Effector memory CD4-positive, alpha-beta T cell (primary cell): Measurements from ENCODE around the gene SPINK13.
"Not testable (repeated sequence)": the region's sequence is repeated elsewhere in the genome, so short reads cannot be mapped to it uniquely, and the experiment has no call there.

Experiments
- DNase-seq, 3 donors: peaks; one replicate each; pipeline ENCODE4 v3.0.0-alpha.2; 2020
- H3K27ac ChIP-seq: 2 replicates; pipeline ENCODE4 v1.7.0; 2013; ENCODE audit warnings: mild to moderate bottlenecking, low read length, moderate library complexity; ENCODE audit not compliant: insufficient read depth, poor library complexity, severe bottlenecking
- H3K27me3 ChIP-seq: replicated peaks from 2 replicates; pipeline ENCODE4 v1.7.0; 2013; ENCODE audit warnings: mild to moderate bottlenecking, low read length; ENCODE audit not compliant: insufficient read depth, control insufficient read depth, poor library complexity, severe bottlenecking
- H3K36me3 ChIP-seq: 2 replicates; pipeline ENCODE4 v1.7.0; 2013; ENCODE audit warnings: mild to moderate bottlenecking, low read length, moderate library complexity; ENCODE audit not compliant: control insufficient read depth, insufficient read depth
- H3K4me1 ChIP-seq: 2 replicates; pipeline ENCODE4 v1.7.0; 2013; ENCODE audit warnings: low read length, mild to moderate bottlenecking; ENCODE audit not compliant: control insufficient read depth, insufficient read depth, poor library complexity, severe bottlenecking
- H3K4me3 ChIP-seq: 2 replicates; pipeline ENCODE4 v1.7.0; 2013; ENCODE audit warnings: low read length, low read depth, mild to moderate bottlenecking; ENCODE audit not compliant: insufficient read depth, poor library complexity, severe bottlenecking
- H3K9me3 ChIP-seq: 2 replicates; pipeline ENCODE4 v1.7.0; 2013; ENCODE audit warnings: mild to moderate bottlenecking, low read length, moderate library complexity; ENCODE audit not compliant: control insufficient read depth

SPINK13 gene

GRCh38 chr5:148259288-148259687, 9.3 kb upstream of the SPINK13 start:
- H3K27me3 ChIP-seq: no peaks in the 10 kb centered on the region
- no peak overlapping the region for H3K27ac ChIP-seq
- DNase-seq: no peak
- H3K4me3 ChIP-seq: no peak overlapping the region
- H3K9me3 ChIP-seq: no peaks in the 10 kb centered on the region
- no peaks in the 10 kb centered on the region for H3K4me1 ChIP-seq
- no peaks in the 10 kb centered on the region for H3K36me3 ChIP-seq

DNA sequence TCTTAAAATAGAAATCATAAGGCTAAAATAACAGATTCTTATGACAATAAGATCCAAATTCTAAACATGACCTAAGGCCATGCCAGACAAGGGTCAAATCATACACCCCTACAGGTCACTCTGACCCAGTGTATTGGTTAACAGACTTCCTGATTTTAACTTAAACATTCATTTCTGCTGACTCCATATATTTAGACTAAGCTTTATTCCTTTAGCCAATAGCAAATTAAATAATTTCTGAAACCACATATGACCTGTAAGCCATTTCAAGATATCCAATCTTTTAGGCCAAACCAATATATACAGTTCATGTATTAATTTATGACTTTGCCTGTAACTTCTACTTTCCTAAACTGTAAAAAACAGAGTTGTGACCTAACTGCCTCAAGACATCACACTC, 7.4 kb upstream of the SPINK13 start:
- Histone ChIP-seq H3K27ac (no peak overlapping the region), H3K36me3 (no peaks in the 10 kb centered on the region), H3K9me3 (no peaks in the 10 kb centered on the region), H3K4me1 (no peaks in the 10 kb centered on the region), H3K27me3 (no peaks in the 10 kb centered on the region), H3K4me3 (no peak overlapping the region)
- DNase-seq: no peak

GRCh38 chr5:148267962-148268361, 632 bp upstream of the SPINK13 start:
- no peaks in the 10 kb centered on the region for H3K27me3 ChIP-seq

DNA sequence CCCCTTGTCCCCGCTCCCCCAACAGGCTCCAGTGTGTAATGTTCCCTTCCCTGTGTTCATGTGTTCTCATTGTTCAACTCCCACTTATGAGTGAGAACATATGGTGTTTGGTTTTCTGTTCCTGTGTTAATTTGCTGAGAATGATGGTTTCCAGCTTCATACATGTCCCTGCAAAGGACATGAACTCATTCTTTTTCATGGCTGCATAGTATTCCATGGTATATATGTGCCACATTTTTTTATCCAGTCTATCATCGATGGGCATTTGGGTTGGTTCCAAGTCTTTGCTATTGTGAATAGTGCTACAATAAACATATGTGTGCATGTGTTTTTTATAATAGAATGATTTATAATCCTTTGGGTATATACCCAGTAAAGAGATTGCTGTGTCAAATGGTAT, 6.5 kb downstream of the SPINK13 start:
- H3K36me3 ChIP-seq, H3K27ac ChIP-seq, H3K9me3 ChIP-seq, H3K4me3 ChIP-seq, H3K27me3 ChIP-seq, H3K4me1 ChIP-seq, DNase-seq: not testable (repeated sequence)

More at GRCh38 chr5:148267962-148268361, 632 bp upstream of the SPINK13 start:
- DNase-seq: no peak
- no peaks in the 10 kb centered on the region for H3K4me1 ChIP-seq
- H3K36me3 ChIP-seq: no peaks in the 10 kb centered on the region
- no peak overlapping the region for H3K4me3 ChIP-seq
- no peaks in the 10 kb centered on the region for H3K9me3 ChIP-seq
- H3K27ac ChIP-seq: no peak overlapping the region

DNA sequence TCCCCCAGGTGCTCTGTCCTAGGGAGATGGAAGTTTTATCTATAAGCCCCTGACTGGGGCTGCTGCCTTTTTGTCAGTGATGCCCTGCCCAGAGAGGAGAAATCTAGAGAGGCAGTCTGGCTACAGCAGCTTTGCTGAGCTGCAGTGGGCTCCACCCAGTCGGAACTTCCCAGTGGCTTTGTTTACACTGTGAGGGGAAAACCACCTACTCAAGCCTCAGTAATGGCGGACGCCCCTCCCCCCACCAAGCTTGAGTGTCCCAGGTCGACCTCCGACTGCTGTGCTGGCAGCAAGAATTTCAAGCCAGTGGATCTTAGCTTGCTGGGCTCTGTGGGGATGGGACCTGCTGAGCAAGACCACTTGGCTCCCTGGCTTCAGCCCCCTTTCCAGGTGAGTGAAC, 12.3 kb downstream of the SPINK13 start:
- not testable (repeated sequence) for H3K4me3 ChIP-seq, H3K9me3 ChIP-seq, H3K4me1 ChIP-seq, DNase-seq, H3K27ac ChIP-seq, H3K27me3 ChIP-seq, H3K36me3 ChIP-seq

- not testable (repeated sequence) for H3K27me3 ChIP-seq, DNase-seq, H3K27ac ChIP-seq, H3K9me3 ChIP-seq, H3K4me1 ChIP-seq, H3K4me3 ChIP-seq, H3K36me3 ChIP-seq
Measured at GRCh38 chr5:148281336-148281735, 12.7 kb downstream of the SPINK13 start.

GRCh38 chr5:148290271-148291195, 21.9 kb downstream of the SPINK13 start:
- DNase-seq: no peak
- Histone ChIP-seq H3K4me3 (no peak overlapping the region), H3K9me3 (no peaks in the 10 kb centered on the region), H3K4me1 (no peaks in the 10 kb centered on the region), H3K36me3 (no peaks in the 10 kb centered on the region), H3K27me3 (no peaks in the 10 kb centered on the region), H3K27ac (no peak overlapping the region)

GRCh38 chr5:148297731-148298130, 29.1 kb downstream of the SPINK13 start:
- Histone ChIP-seq H3K4me3 (no peak overlapping the region), H3K9me3 (no peaks in the 10 kb centered on the region), H3K27ac (no peak overlapping the region), H3K27me3 (no peaks in the 10 kb centered on the region), H3K36me3 (no peaks in the 10 kb centered on the region), H3K4me1 (no peaks in the 10 kb centered on the region)
- DNase-seq: no peak

- Histone ChIP-seq H3K36me3 (no peaks in the 10 kb centered on the region), H3K27me3 (no peaks in the 10 kb centered on the region), H3K27ac (no peak overlapping the region), H3K4me3 (no peak overlapping the region), H3K9me3 (no peaks in the 10 kb centered on the region), H3K4me1 (no peaks in the 10 kb centered on the region)
- DNase-seq: no peak
Measured at GRCh38 chr5:148306446-148306845, 37.9 kb downstream of the SPINK13 start.

GRCh38 chr5:148309019-148309418, 40.4 kb downstream of the SPINK13 start:
- DNase-seq: no peak
- Histone ChIP-seq H3K27me3 (no peaks in the 10 kb centered on the region), H3K9me3 (no peaks in the 10 kb centered on the region), H3K4me3 (no peak overlapping the region), H3K36me3 (no peaks in the 10 kb centered on the region), H3K27ac (no peak overlapping the region), H3K4me1 (no peaks in the 10 kb centered on the region)
